GM23248 (cell line): ENCODE measurements around the gene SF3A2.

Experiments used
- EZH2 ChIP-seq: fragments of 200-600 bp; sonication (generic); IDR thresholded peaks from 2 replicates; pipeline ENCODE4 v1.6.1; 2018; ENCODE audit warnings: antibody characterized with exemption, mild to moderate bottlenecking; ENCODE audit not compliant: insufficient read depth, poor library complexity, severe bottlenecking
- EZH2phosphoT487 ChIP-seq: fragments of 200-600 bp; sonication (generic); IDR thresholded peaks from 2 replicates; pipeline ENCODE4 v1.6.1; 2018; ENCODE audit warnings: antibody characterized with exemption, moderate library complexity, mild to moderate bottlenecking, low read depth; ENCODE audit not compliant: insufficient read depth

DNA sequence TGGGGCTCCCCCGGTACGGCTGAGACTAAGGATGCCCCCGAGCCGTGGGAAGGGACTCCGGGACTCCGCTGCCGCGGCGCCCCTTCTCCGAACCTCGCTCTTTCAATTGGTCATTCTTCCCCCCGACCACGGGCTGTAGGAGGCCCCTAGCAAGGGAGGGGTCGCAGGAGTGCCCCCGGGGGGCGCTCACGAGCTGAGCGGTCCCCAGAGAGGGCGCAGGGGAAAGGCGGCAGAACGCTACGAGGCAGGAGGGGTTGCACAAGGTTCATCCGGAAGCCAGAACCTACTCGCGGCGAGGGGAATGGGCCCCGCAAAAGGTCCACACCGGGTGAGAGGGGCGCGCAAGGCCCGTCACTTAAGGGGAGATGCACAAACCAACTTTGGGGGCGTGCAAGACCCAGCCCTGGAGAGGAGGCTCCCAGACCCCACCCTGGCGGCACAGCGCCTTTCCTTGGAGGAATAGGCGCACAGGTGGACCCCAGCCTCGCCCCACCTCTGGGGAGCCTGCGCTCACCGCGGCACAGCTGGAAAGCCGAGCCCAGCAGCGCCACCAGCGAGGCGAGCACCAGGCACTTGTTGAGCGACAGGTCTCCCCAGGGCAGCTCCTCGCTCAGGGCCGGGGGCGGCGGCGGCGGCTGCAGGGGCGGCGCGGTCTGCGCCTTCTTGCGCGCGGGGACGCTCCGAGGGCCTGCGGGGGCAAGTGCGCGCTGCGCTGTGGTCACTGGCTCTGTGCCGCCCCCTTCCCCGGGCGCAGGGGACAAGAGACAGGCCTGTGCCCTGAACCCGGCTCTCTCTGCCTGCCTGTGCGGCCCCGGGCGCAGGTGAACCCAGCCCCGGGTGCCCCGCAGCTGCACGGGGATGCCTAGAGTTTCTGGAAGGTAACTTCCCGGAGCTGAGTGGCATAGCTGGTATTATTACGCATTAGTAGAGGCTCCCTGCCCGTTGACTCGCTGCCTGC lies 16.8 kb downstream of the SF3A2 start:
- TF ChIP-seq EZH2 (no peak), EZH2phosphoT487 (0 out of 2 replicates have a peak, but pooled peaks have one; percentile 12)
